AG09319 (cell line): ENCODE results near the gene NT5C1A.
A peak's percentile ranks its signal among the peaks of the same experiment; 100 is the strongest.

Experiments used
- DNase-seq: peaks from one replicate; pipeline ENCODE4 v3.0.0-alpha.2; 2010; ENCODE audit warnings: low read depth; ENCODE audit errors: extremely low read depth
- TF ChIP-seq, protein P1 (sequence below): IDR thresholded peaks from 2 replicates; pipeline ENCODE4 v1.5.1; 2011; ENCODE audit warnings: low read depth, mild to moderate bottlenecking, inconsistent platforms, low read length, moderate library complexity

Gene NT5C1A

DNA sequence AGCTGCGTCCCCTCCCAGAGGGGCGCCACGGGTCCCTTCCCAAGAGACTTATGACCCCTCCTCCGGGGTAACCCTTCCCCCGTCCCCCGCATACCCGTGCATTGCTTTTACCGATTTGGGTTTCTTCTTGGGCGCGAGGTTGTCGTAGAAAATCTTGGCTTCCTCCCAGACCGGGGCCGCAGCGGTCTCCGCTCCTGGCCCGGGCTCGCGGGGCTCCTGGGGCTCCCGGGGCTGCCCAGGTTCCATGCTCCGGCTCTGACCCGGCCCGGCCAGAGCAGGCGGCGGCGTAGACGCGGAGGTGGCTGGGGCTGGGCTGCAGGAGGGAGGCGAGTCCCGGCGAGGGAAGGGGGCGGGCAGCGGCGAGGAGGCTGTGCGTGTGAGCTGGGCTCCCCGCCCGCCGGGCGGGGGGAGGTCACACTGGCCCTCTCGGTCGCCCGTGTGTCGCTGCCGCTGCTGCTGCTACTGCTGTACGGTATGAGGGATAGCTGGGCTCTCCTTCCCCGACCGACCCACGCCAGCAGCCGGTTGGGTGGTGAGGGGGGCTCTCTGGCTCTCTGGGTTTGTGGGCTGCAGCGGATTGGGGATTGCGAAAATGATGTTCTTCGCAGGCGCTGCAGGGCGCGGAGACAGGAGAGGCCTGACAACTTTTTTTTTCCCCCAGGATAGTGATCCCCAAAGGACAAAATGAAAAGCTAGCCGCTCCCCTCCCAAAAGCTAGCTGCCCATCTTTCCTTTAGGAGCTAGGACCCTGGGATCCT, at the start of gene NT5C1A:
Gene NT5C1A (minus strand): TSS at position 315 of the 758 bp plus-strand sequence. CDS start 69 bp downstream, at position 246.
- TF ChIP-seq, protein P1, sequence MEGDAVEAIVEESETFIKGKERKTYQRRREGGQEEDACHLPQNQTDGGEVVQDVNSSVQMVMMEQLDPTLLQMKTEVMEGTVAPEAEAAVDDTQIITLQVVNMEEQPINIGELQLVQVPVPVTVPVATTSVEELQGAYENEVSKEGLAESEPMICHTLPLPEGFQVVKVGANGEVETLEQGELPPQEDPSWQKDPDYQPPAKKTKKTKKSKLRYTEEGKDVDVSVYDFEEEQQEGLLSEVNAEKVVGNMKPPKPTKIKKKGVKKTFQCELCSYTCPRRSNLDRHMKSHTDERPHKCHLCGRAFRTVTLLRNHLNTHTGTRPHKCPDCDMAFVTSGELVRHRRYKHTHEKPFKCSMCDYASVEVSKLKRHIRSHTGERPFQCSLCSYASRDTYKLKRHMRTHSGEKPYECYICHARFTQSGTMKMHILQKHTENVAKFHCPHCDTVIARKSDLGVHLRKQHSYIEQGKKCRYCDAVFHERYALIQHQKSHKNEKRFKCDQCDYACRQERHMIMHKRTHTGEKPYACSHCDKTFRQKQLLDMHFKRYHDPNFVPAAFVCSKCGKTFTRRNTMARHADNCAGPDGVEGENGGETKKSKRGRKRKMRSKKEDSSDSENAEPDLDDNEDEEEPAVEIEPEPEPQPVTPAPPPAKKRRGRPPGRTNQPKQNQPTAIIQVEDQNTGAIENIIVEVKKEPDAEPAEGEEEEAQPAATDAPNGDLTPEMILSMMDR = no peak
- no peak for DNase-seq

DNA sequence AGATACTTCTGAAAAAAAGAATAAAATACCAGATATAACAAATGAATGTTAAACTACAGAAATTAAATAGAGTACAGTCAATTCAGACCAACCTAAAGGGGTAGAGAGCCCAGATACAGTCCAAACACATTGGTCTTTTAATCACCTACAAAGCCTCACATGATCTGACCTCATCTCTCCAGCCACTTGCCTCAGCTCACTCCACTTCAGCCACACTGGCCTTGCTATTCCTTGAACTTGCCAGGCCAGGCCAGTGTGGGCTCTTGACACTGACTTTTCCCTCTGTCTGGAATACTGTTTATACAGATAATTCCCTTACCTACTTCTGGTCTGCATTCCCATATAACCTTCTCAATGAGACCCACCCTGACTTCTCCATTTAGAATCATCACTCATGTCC, 49.8 kb upstream of the NT5C1A start:
- DNase-seq = no peak
- TF ChIP-seq, protein P1 = no peak

DNA sequence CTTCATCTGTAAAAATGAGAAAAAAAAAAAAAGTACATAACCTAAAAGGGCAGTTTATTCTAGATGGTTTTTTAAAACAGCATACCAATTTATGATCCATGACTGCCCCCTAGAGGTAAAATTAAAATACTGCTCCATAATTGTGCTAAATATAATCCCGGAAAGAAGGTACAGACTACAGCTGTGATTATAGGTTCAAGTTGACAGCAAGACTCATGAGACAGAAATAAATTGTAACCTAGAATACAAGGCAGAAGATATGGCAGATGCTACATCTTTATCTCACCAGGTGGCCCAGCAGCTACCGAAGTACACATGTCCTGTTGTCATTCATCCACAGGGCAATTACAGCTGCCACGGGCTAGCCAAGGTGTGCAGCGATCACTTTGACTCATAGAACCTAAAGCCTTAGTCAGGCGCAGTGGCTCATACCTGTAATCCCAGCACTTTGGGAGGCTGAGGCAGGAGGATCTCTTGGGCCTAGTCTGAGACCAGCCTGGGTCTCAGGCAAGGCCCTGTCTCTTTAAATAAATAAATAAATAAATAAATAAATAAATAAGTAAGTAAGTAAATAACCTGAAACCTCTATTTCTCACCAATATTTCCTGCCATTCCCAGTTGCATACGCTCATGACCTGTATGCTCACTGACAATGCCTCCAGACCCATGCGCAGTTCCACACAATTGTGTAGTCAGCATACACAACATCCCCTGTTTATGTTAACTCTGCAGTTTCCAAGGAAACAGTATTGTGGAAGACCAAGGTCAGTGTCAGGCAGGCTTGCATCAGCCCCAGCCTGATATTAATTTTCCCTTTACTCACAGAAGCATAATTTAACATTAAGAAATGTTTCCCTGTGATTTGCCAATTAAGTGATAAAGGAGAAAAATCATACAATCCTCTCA, 48.4 kb upstream of the NT5C1A start:
- TF ChIP-seq, protein P1 = peak; percentile 44
- peak; percentile 24 for DNase-seq

DNA sequence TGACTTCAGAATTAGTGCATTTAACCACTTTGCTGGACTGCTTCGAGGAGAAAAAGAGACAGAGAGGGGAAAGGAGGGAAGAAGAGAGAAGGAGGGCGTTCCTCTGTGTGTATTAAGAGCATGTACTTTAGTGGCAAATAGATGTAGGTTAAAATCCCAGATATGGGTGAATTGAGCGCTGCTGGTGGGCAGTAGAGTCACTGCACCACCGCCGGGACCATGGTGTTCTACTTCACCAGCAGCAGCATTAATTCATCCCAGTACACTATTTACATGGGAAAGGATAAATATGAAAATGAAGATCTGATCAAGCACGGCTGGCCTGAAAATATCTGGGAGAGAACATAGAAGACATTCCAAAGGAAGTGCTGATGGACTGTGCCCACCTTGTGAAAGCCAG, 45.9 kb upstream of the NT5C1A start:
- TF ChIP-seq, protein P1 = no peak
- no peak for DNase-seq

DNA sequence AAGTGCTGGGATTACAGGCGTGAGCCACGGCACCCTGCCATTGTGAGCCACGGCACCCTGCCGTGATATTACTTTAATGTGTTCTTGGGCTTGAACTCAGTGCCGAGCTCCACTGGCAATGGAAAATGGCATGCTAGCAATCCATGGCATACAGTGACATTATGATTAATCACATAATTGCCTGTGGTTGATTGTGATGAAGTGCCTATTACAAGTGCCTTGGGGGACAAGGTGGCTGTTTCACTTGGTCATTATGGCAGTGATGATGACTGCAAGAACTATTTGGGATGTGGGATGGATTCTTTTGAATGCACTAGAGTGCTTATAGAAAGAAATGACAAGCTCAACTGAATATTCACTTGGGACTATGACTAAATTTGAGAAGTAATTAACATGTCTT, 41.6 kb upstream of the NT5C1A start:
- DNase-seq = no peak

DNA sequence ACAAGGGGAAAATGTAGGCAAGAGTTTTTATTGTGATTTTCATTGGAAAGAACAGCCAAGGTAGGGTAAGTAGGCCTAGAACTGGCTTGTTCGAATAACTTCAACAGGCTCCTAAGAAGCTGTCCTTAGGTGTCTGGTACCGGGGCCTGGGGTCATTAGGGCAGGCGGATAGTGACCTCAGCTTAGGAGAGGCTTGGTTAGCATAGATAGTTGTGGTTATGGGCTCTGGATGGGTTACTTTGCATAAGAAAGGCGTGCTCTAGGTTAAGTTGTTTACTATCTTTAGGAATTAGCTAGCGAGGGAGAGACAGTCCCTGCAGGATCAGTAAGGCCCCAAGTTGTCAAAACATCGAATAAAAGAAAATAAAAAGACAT, 40.0 kb upstream of the NT5C1A start:
- TF ChIP-seq, protein P1 = no peak
- no peak for DNase-seq

More for the DNA sequence above, 41.6 kb upstream of the NT5C1A start:
- TF ChIP-seq, protein P1 = no peak
